Adrenal gland (tissue), 12 donors: ENCODE data around the gene EFCAB11. TPM values are rescaled to one million over a fixed set of nuclear protein-coding genes. Genes with fewer than 3 reads are reported as not detected.
A peak's percentile ranks its signal among the peaks of the same experiment; 100 is the strongest.

Experiments used
- DNase-seq, 7 donors: peaks; one replicate each; pipeline ENCODE4 v3.0.0-alpha.2; 2019 to 2020
- H3K27ac ChIP-seq, 5 donors: fragments of 200-600 bp; sonication (generic) in 4 of 5; 1 replicate in 3 of 5; 2 replicates in 2 of 5; pipeline versions ENCODE4 v1.5.1 to v1.8.0; 2016 to 2020; ENCODE audit warnings: mild to moderate bottlenecking in 1 of 5
- H3K27me3 ChIP-seq: fragments of 200-600 bp; 2 replicates; pipeline ENCODE4 v1.8.0; 2021
- H3K36me3 ChIP-seq, 2 donors: fragments of 200-600 bp; replicated peaks in 1 of 2; 1 replicate in 1 of 2; 2 replicates in 1 of 2; pipeline versions ENCODE4 v1.5.1 to v1.8.0; 2018 to 2022
- H3K4me1 ChIP-seq, 2 donors: fragments of 200-600 bp; replicated peaks in 1 of 2; 1 replicate in 1 of 2; 2 replicates in 1 of 2; pipeline versions ENCODE4 v1.5.1 to v1.8.0; 2018 to 2021
- H3K4me3 ChIP-seq, 4 donors: fragments of 200-600 bp; sonication (generic) in 3 of 4; one replicate each; pipeline ENCODE4 v1.5.1; 2016 to 2018
- H3K9me3 ChIP-seq, 3 donors: fragments of 200-600 bp; sonication (generic) in 1 of 3; replicated peaks in 1 of 3; 1 replicate in 2 of 3; 2 replicates in 1 of 3; pipeline versions ENCODE4 v1.5.1 to v1.8.0; 2016 to 2021
- POLR2A ChIP-seq, 2 donors: fragments of 450-650 bp; IDR thresholded peaks; one replicate each; pipeline ENCODE4 v1.6.1; 2017; ENCODE audit warnings: antibody characterized with exemption in 2 of 2, mild to moderate bottlenecking in 2 of 2, moderate library complexity in 1 of 2
- WGBS, 4 donors: extraction: QIAGEN DNeasy Blood & Tissue Kit in 2 of 4; methylation state at CpG; one replicate each; pipeline versions ENCODE4 v1.1.5 to v1.1.7; 2013 to 2017; 5-methylcytosine and 5-hydroxymethylcytosine counted together
- intact Hi-C, 2 donors: fragments of 100-400 bp; cut with DNase I; formaldehyde crosslinking; loops; one replicate each; pipeline versions ENCODE4 v1.14.1 to v1.15.0; 2022 to 2023
- polyA plus RNA-seq, 3 donors: library from polyadenylated mRNA; stranded (reverse); fragments of 200-250 nt in 2 of 3; fragments of 350-450 nt in 1 of 3; fragmentation: Illumina TruSeq in 1 of 3; extraction: RNeasy Lipid Tissue Mini Kit (QIAGEN cat#74804) in 1 of 3; gene quantifications; one replicate each; pipeline ENCODE4 v1.2.3, GENCODE V29; 2013 to 2014
- total RNA-seq, 9 donors: library from RNA; depleted of rRNA in 4 of 9; stranded (reverse); fragments of >200 nt in 4 of 9; fragments of 120-200 nt in 1 of 9; fragmentation: NEBNext Ultra II Directional in 1 of 9; extraction: Animal tissue kit (Norgen Biotek cat#: 25700) in 1 of 9; gene quantifications; one replicate each; pipeline versions ENCODE4 v1.1.0 to v1.2.4, GENCODE V29; 2013 to 2023
- TF ChIP-seq, protein P1 (sequence below), 6 experiments: fragments of 450-650 bp in 4 of 6; fragments of 200-600 bp in 2 of 6; sonication (generic) in 1 of 6; IDR thresholded peaks; 1 replicate in 5 of 6; 2 replicates in 1 of 6; pipeline versions ENCODE4 v1.5.1 to v1.8.0; 2016 to 2021; ENCODE audit warnings: antibody characterized with exemption in 6 of 6, mild to moderate bottlenecking in 2 of 6, moderate library complexity in 1 of 6
- donor health status: healthy with polysubstance abuse.
- donor health status: Bipolar disorder and iron deficiency.
- donor health status: DM: yes; HTN: yes; CAD: no.
- donor health status: DM: no; HTN: no; CAD: no.
- donor health status: DM: no; HTN: no; CAD: no.
- donor health status: DM: yes; HTN: yes; CAD: no.

EFCAB11 gene
- total and polyA plus RNA-seq, 12 donors: 4.0 to 16.9 (median 8.4) TPM

GRCh38 chr14:89918721-89919120 is 35.8 kb downstream of the EFCAB11 start:
- DNase-seq: no peak
- H3K27me3 ChIP-seq: no peaks in the 10 kb centered on the region
- H3K4me1 ChIP-seq: no peaks in the 10 kb centered on the region
- intact Hi-C loops: loop anchor here (5.0 to 10.0 kb wide), 3 partner anchors 494 to 894 kb away; no protein-coding TSS in a partner anchor
- H3K36me3 ChIP-seq: no peaks in the 10 kb centered on the region
- 91 to 98% (median 96%) methylated on average over 2 of the region's 2 CpGs for WGBS, 4 donors
- H3K9me3 ChIP-seq: no peaks in the 10 kb centered on the region
- no peak overlapping the region for H3K27ac ChIP-seq
- H3K4me3 ChIP-seq: no peak overlapping the region
- TF ChIP-seq, protein P1, sequence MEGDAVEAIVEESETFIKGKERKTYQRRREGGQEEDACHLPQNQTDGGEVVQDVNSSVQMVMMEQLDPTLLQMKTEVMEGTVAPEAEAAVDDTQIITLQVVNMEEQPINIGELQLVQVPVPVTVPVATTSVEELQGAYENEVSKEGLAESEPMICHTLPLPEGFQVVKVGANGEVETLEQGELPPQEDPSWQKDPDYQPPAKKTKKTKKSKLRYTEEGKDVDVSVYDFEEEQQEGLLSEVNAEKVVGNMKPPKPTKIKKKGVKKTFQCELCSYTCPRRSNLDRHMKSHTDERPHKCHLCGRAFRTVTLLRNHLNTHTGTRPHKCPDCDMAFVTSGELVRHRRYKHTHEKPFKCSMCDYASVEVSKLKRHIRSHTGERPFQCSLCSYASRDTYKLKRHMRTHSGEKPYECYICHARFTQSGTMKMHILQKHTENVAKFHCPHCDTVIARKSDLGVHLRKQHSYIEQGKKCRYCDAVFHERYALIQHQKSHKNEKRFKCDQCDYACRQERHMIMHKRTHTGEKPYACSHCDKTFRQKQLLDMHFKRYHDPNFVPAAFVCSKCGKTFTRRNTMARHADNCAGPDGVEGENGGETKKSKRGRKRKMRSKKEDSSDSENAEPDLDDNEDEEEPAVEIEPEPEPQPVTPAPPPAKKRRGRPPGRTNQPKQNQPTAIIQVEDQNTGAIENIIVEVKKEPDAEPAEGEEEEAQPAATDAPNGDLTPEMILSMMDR (IDR thresholded peaks at IDR 0.05): no peak
- TF ChIP-seq POLR2A (IDR thresholded peaks at IDR 0.05): no peak

DNA sequence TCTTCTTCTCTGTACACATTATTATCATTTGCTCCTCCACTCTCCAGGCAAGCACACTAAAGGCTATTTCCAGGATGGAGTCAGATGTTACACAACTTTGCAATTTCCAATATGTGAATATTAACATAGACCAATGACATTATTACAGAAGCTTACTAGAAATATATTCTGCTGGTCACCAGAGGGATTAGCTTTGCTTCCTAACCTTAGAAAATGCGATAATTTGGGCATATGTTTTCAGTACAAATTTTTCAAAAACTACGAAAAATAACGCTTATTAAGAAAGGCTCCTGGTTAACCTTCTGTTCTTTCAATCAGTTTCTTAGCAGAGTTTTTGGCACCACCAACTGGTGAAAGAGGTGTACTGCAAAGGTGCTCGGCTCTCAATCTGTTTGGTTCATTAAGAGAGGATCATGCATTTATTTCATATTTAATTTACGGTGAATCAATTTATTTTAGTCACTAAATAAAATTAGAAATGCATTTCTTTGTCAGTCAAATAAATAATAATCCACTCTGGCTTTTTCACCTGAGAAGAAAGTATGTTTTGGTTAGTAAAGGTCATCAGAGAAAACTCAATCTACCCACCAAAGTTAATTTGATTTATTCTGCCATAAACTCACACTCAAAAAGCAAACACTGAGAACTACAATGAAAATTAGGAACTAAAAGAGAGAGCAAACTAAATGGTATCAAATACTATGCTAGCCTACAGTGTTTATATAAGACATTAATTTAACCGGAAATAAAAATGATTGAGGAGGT is 39.2 kb downstream of the EFCAB11 start:
- WGBS, 4 donors: 17 to 18% (median 17%) methylated on average over 6 of the region's 6 CpGs
- Histone ChIP-seq H3K4me3 (no peak overlapping the region), H3K27ac (no peak overlapping the region), H3K4me1 (peaks cover 0 to 13% of the 10 kb centered on the region in 2 donors), H3K9me3 (no peaks in the 10 kb centered on the region), H3K36me3 (no peaks in the 10 kb centered on the region), H3K27me3 (no peaks in the 10 kb centered on the region)
- peak; percentile 34 to 91 (median 61) for DNase-seq
- intact Hi-C loops: loop anchor here (5.0 to 10.0 kb wide), 3 partner anchors 490 to 890 kb away; no protein-coding TSS in a partner anchor
- TF ChIP-seq POLR2A (IDR thresholded peaks at IDR 0.05): no peak
- TF ChIP-seq, protein P1 (IDR thresholded peaks at IDR 0.05): peak; percentile 83 to 96 (median 89)

- Histone ChIP-seq H3K4me3 (no peak overlapping the region), H3K9me3 (no peaks in the 10 kb centered on the region), H3K36me3 (no peaks in the 10 kb centered on the region), H3K4me1 (peaks cover 0 to 13% of the 10 kb centered on the region in 2 donors), H3K27ac (peak overlapping the region in 1 of 5 donors; percentile 9), H3K27me3 (no peaks in the 10 kb centered on the region)
- no peak for TF ChIP-seq POLR2A (IDR thresholded peaks at IDR 0.05)
- TF ChIP-seq, protein P1 (IDR thresholded peaks at IDR 0.05): no peak
- peak; percentile 29 to 71 (median 54) for DNase-seq
- 23 to 31% (median 28%) methylated on average over 9 of the region's 9 CpGs for WGBS, 4 donors
- intact Hi-C loops: loop anchor here (10.0 kb wide), 2 partner anchors 488 to 888 kb away; no protein-coding TSS in a partner anchor
These were observed 41.8 kb downstream of the EFCAB11 start for GRCh38 chr14:89912667-89913211.

DNA sequence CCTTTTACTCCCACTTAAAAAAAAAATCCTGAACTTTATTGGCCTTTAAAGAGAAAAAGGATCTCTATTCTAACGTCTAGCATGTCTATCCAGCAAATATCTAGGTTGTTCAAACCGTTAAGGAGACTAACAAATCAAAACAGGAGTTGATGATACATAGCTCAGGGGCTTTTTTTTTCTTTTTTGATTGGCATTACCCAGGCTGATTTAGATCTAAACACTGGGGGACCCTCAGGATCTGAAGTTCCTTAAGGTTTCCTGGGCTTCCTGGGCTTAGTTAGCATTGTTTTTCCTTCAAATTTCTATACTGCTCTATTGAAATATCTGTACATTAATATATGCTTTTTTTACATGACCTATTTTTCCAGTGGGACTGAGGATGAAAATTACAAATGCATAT is 42.3 kb downstream of the EFCAB11 start:
- intact Hi-C loops: loop anchor here (10.0 kb wide), 2 partner anchors 487 to 887 kb away; no protein-coding TSS in a partner anchor
- Histone ChIP-seq H3K4me3 (no peak overlapping the region), H3K27ac (no peak overlapping the region), H3K9me3 (no peaks in the 10 kb centered on the region), H3K4me1 (peaks cover 0 to 13% of the 10 kb centered on the region in 2 donors), H3K27me3 (no peaks in the 10 kb centered on the region), H3K36me3 (no peaks in the 10 kb centered on the region)
- WGBS, 4 donors: 64 to 69% (median 65%) methylated on average over 2 of the region's 2 CpGs
- TF ChIP-seq, protein P1 (IDR thresholded peaks at IDR 0.05): no peak
- no peak for TF ChIP-seq POLR2A (IDR thresholded peaks at IDR 0.05)
- DNase-seq: no peak
